Mesendoderm (in vitro differentiated cells): ENCODE data around the gene ITPR2.

Experiments
- DNase-seq: peaks from one replicate; pipeline ENCODE4 v3.0.0; 2013
- H2AK5ac ChIP-seq: 2 replicates; pipeline ENCODE4 v1.6.1; 2013; ENCODE audit warnings: low read length, inconsistent platforms
- H2BK120ac ChIP-seq: 2 replicates; pipeline ENCODE4 v1.6.1; 2013; ENCODE audit warnings: low read depth, mild to moderate bottlenecking, low read length, moderate library complexity, mixed read lengths
- H2BK15ac ChIP-seq: replicated peaks from 2 replicates; pipeline ENCODE4 v1.6.1; 2013; ENCODE audit warnings: low read depth, mild to moderate bottlenecking, moderate library complexity
- H2BK5ac ChIP-seq: 2 replicates; pipeline ENCODE4 v1.6.1; 2013; ENCODE audit warnings: low read length, inconsistent platforms
- H3K18ac ChIP-seq: 2 replicates; pipeline ENCODE4 v1.6.1; 2013; ENCODE audit warnings: mild to moderate bottlenecking, low read length, mixed read lengths
- H3K23ac ChIP-seq: one replicate; pipeline ENCODE4 v1.6.1; 2013; ENCODE audit warnings: low read length
- H3K27ac ChIP-seq: 2 replicates; pipeline ENCODE4 v1.5.1; 2013; ENCODE audit warnings: low read depth, mild to moderate bottlenecking, inconsistent platforms, low read length, moderate library complexity
- H3K27me3 ChIP-seq: 2 replicates; pipeline ENCODE4 v1.6.1; 2013; ENCODE audit warnings: low read length, control low read depth, mild to moderate bottlenecking, inconsistent platforms; ENCODE audit not compliant: insufficient read depth, poor library complexity
- H3K36me3 ChIP-seq: 2 replicates; pipeline ENCODE4 v1.6.1; 2013; ENCODE audit warnings: low read length, inconsistent platforms; ENCODE audit not compliant: control insufficient read depth, insufficient read depth
- H3K4ac ChIP-seq: one replicate; pipeline ENCODE4 v1.6.1; 2013; ENCODE audit warnings: low read depth, mild to moderate bottlenecking, low read length, moderate library complexity
- H3K4me1 ChIP-seq: 2 replicates; pipeline ENCODE4 v1.6.1; 2013; ENCODE audit warnings: low read depth, low read length, inconsistent platforms; ENCODE audit not compliant: control insufficient read depth
- H3K4me2 ChIP-seq: 2 replicates; pipeline ENCODE4 v1.6.1; 2013; ENCODE audit warnings: low read length
- H3K4me3 ChIP-seq: 2 replicates; pipeline ENCODE4 v1.5.1; 2013; ENCODE audit warnings: mild to moderate bottlenecking, low read length
- H3K56ac ChIP-seq: one replicate; pipeline ENCODE4 v1.6.1; 2013; ENCODE audit warnings: low read length
- H3K79me1 ChIP-seq: 2 replicates; pipeline ENCODE4 v1.6.1; 2013; ENCODE audit warnings: low read length, inconsistent platforms
- H3K79me2 ChIP-seq: 2 replicates; pipeline ENCODE4 v1.6.1; 2013; ENCODE audit warnings: mild to moderate bottlenecking, low read length; ENCODE audit not compliant: control insufficient read depth, insufficient read depth
- H3K9ac ChIP-seq: 2 replicates; pipeline ENCODE4 v1.6.1; 2013; ENCODE audit warnings: low read length, inconsistent platforms
- H4K5ac ChIP-seq: one replicate; pipeline ENCODE4 v1.6.1; 2013; ENCODE audit warnings: low read length
- H4K8ac ChIP-seq: one replicate; pipeline ENCODE4 v1.6.1; 2013; ENCODE audit warnings: low read depth, mild to moderate bottlenecking, control low read depth, low read length, moderate library complexity
- WGBS: extraction: QIAGEN DNeasy Blood & Tissue Kit; methylation state at CpG from one replicate; pipeline ENCODE4 v1.1.7; 2013; ENCODE audit warnings: low lambda C conversion rate, missing lambda C conversion rate; ENCODE audit not compliant: insufficient coverage; ENCODE audit errors: extremely low coverage; 5-methylcytosine and 5-hydroxymethylcytosine counted together

The ITPR2 gene

DNA sequence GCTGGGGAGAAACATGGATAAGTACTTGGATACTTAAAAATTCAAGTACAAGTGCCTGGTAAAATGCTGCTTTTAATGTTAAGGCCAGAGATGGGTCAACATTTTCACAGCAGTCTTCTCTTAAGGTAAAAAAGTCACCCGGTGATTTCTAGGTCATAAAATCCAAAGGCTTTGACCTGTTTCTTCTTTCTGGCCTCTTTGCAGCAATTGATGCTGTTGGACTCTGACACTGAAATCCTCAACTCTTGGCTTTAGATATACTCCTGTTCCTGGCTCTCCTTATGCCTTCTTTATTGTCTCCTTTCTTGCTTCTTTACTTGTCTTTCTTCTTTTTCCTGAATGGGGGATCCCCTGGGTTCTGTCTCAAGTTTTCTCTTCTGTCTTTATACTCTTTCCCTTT lies 448.5 kb downstream of the ITPR2 start:
- Histone ChIP-seq H3K4me3 (no peak overlapping the region), H3K23ac (no peak overlapping the region), H4K8ac (no peak overlapping the region), H3K79me1 (no peaks in the 10 kb centered on the region), H4K5ac (no peak overlapping the region), H3K4me2 (no peak overlapping the region), H3K9ac (no peak overlapping the region), H2BK120ac (no peak overlapping the region), H3K27me3 (no peaks in the 10 kb centered on the region), H3K18ac (no peak overlapping the region), H3K4ac (no peak overlapping the region), H2BK5ac (no peak overlapping the region), H3K27ac (no peak overlapping the region), H2AK5ac (no peak overlapping the region), H3K79me2 (no peaks in the 10 kb centered on the region), H2BK15ac (no peak overlapping the region), H3K4me1 (no peaks in the 10 kb centered on the region), H3K56ac (no peak overlapping the region), H3K36me3 (no peaks in the 10 kb centered on the region)
- DNase-seq, result no peak
- no CpG with 5 or more reads among the region's 1 CpG for WGBS

- Histone ChIP-seq H3K27me3 (no peaks in the 10 kb centered on the region), H3K9ac (no peak overlapping the region), H3K36me3 (no peaks in the 10 kb centered on the region), H3K4me3 (no peak overlapping the region), H2BK15ac (no peak overlapping the region), H2AK5ac (no peak overlapping the region), H3K4ac (no peak overlapping the region), H3K4me2 (no peak overlapping the region), H3K56ac (no peak overlapping the region), H2BK5ac (no peak overlapping the region), H3K79me1 (no peaks in the 10 kb centered on the region), H3K4me1 (no peaks in the 10 kb centered on the region), H3K27ac (no peak overlapping the region), H2BK120ac (no peak overlapping the region), H3K18ac (no peak overlapping the region), H4K5ac (no peak overlapping the region), H3K23ac (no peak overlapping the region), H4K8ac (no peak overlapping the region), H3K79me2 (no peaks in the 10 kb centered on the region)
- no CpG with 5 or more reads among the region's 1 CpG for WGBS
- no peak for DNase-seq
Observed at GRCh38 chr12:26383041-26383440, 450.0 kb downstream of the ITPR2 start.

DNA sequence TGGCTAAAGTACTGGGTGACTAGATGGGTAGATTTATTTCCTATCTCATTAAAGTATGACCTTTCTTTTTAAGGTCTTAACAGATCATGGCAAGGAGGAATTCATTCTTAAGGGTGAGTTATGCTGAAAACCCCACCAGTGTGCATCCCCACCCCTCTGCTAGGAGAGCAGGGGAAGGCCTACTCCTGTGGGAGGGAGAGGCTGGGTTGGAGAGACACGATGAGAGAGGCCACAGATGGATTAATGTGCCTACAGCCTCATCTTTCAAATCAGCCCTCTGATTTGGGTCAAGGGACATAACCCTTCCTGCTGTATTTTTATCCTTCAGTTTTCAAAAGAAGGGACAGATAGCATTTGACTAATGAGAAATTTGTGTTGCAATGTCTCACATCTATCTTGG lies 452.1 kb downstream of the ITPR2 start:
- no peak overlapping the region for H3K4me2 ChIP-seq
- H3K36me3 ChIP-seq, result no peaks in the 10 kb centered on the region
- no peaks in the 10 kb centered on the region for H3K27me3 ChIP-seq
- no peak for DNase-seq
- no peaks in the 10 kb centered on the region for H3K79me1 ChIP-seq
- WGBS, result no CpG with 5 or more reads among the region's 1 CpG
- no peak overlapping the region for H4K8ac ChIP-seq
- H3K4me3 ChIP-seq, result no peak overlapping the region
- no peak overlapping the region for H3K9ac ChIP-seq
- H3K4me1 ChIP-seq, result no peaks in the 10 kb centered on the region
- no peak overlapping the region for H2AK5ac ChIP-seq
- H2BK120ac ChIP-seq, result no peak overlapping the region
- H2BK15ac ChIP-seq, result no peak overlapping the region
- H3K27ac ChIP-seq, result no peak overlapping the region
- no peak overlapping the region for H3K23ac ChIP-seq
- no peak overlapping the region for H3K4ac ChIP-seq
- H3K18ac ChIP-seq, result no peak overlapping the region
- no peaks in the 10 kb centered on the region for H3K79me2 ChIP-seq
- no peak overlapping the region for H2BK5ac ChIP-seq
- no peak overlapping the region for H3K56ac ChIP-seq
- no peak overlapping the region for H4K5ac ChIP-seq

GRCh38 chr12:26379777-26380467 lies 453.1 kb downstream of the ITPR2 start:
- Histone ChIP-seq H3K18ac (no peak overlapping the region), H4K5ac (no peak overlapping the region), H3K36me3 (no peaks in the 10 kb centered on the region), H3K79me2 (no peaks in the 10 kb centered on the region), H3K23ac (no peak overlapping the region), H3K27me3 (no peaks in the 10 kb centered on the region), H3K56ac (no peak overlapping the region), H3K79me1 (no peaks in the 10 kb centered on the region), H3K4ac (no peak overlapping the region), H2BK5ac (no peak overlapping the region), H2AK5ac (no peak overlapping the region), H4K8ac (no peak overlapping the region), H3K9ac (no peak overlapping the region), H3K4me1 (no peaks in the 10 kb centered on the region), H2BK15ac (no peak overlapping the region), H3K4me3 (no peak overlapping the region), H3K4me2 (no peak overlapping the region), H3K27ac (no peak overlapping the region), H2BK120ac (no peak overlapping the region)
- WGBS, result no CpG with 5 or more reads among the region's 2 CpGs
- DNase-seq, result no peak

DNA sequence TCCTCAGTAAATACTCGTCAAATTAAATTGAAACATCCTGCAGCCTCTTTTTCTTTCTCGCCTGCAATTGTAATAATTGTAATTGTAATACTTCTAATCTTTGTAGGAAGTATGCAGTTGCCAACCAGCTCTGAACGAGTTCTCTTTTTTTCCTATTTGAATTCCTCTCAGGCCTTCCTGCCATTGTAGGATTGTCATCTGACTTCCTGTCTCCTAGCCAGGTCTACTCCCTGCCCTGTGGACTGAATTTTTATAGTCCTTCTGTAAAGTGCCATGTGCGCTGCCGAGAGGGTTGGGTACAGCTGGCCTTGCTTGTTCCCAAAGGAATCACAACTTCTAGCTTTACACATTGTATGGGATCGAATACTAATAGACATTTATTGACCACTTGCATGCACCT lies 454.3 kb downstream of the ITPR2 start:
- Histone ChIP-seq H3K27ac (no peak overlapping the region), H3K4me1 (no peaks in the 10 kb centered on the region), H3K56ac (no peak overlapping the region), H3K4me2 (no peak overlapping the region), H2BK120ac (no peak overlapping the region), H3K18ac (no peak overlapping the region), H3K79me1 (no peaks in the 10 kb centered on the region), H3K23ac (no peak overlapping the region), H4K8ac (no peak overlapping the region), H3K4me3 (no peak overlapping the region), H2BK15ac (no peak overlapping the region), H3K36me3 (no peaks in the 10 kb centered on the region), H3K27me3 (no peaks in the 10 kb centered on the region), H2AK5ac (no peak overlapping the region), H3K9ac (no peak overlapping the region), H3K79me2 (no peaks in the 10 kb centered on the region), H4K5ac (no peak overlapping the region), H2BK5ac (no peak overlapping the region), H3K4ac (no peak overlapping the region)
- WGBS, result no CpG with 5 or more reads among the region's 6 CpGs
- no peak for DNase-seq
